Right lung (tissue), 5 donors: Measurements from ENCODE around the gene SPTLC3. TPM values are rescaled to one million over a fixed set of nuclear protein-coding genes. Genes with fewer than 3 reads are reported as not detected.

Source experiments
- DNase-seq, 2 donors: peaks; one replicate each; pipeline ENCODE4 v3.0.0-alpha.2; 2013
- polyA plus RNA-seq, 5 donors: library from polyadenylated mRNA; unstranded; fragments of 120-200 nt; gene quantifications; one replicate each; pipeline versions ENCODE4 v1.2.1 to v1.2.3, GENCODE V29; 2013; ENCODE audit warnings: inconsistent platforms in 1 of 5, low replicate concordance in 1 of 5; ENCODE audit not compliant: insufficient read length in 5 of 5, insufficient read depth in 1 of 5

SPTLC3 gene
- polyA plus RNA-seq, 5 donors: 6.5 to 13.5 (median 12.5) TPM

DNA sequence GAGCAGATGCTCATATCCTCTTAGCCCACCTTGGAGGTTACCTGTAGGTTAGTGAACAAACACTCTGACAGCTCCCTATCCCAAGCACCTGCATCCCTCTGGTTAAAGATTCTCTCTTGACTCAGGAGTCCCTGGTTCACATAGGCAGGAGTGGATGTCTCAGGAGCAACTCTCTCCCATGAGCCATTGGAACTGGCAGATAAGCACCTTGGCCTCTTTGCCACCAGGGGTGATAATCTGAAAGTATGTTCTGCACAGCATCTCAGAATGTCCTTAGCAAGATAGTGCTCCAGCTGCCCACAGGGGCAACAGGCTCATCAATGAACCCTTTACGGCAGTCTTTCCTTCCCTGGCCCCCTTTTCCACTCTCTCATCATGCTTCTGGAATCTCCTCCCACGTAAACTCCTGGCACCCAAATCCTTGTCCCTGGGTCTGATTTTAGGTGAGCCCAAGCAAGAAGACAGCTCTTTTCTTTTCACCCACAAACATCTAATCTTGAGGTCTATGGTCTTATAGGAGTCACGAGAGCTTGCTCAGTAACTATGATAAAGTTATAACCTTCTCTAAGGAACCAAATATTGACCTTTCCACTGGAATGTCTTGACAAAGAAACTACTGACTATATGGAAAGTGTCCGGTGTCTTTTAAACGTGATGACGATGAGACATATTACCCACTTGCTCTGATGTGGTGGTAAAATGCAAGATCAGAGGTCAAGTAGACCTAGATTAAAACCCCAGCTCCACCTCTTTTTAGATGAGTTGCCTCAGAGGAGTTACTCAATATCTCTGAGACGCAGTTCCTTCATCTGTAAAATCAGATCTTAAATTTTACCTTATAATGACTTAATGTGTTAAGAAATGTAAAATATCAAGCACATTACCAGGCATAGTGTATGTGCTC lies 172.5 kb downstream of the SPTLC3 start:
- no peak for DNase-seq

DNA sequence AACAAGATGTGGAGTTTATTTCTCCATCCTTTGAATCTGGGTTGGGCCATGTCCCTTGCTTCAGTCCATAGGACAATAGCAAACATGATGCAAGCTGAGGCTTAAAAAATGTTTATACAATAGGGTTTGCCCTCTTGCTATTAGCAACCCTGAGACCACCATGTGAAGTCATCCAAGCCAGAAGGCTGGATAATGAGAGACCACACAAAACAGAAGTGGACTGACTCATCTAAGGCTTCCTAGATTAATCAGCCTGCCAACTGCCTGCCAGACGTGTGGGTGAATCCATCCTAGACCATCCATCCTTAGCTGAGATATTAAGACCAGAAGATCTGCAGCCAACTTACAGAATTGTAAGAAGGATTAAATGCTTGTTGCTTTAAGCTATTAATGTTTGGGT lies 174.2 kb downstream of the SPTLC3 start:
- no peak for DNase-seq

DNA sequence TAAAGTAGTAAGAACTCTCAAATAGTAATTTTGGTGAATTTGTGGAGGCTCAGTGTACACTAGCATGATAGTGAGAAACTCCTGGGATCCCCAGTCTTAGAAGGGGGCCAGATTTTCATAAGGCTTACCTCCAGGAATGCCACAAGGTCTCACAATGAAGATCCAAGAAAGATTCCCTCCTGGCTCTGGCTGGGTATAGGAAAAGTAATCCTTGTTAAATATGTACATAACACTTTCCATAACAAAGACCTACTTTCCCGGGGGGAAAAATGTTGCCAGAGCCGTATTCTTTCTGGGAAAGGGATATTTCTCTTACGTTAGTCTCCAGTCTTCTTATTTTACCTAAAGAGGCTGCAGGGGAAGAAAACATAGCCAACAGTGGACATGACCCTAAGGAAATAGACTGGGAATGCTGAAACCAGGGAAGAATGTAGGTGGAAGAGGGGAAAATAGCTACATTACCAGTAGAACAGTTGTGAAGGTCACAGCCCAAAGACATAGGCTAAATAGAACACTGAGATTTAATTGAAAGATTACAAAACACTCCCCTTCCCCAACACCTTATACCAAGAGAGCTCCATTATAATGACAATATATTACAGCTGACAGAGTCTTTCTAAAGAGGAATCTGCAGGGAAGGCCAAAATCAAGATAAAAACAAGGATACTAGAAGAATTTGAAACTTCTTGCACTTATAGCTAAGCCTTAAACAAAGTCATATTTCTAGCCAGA lies 177.4 kb downstream of the SPTLC3 start:
- no peak for DNase-seq

DNA sequence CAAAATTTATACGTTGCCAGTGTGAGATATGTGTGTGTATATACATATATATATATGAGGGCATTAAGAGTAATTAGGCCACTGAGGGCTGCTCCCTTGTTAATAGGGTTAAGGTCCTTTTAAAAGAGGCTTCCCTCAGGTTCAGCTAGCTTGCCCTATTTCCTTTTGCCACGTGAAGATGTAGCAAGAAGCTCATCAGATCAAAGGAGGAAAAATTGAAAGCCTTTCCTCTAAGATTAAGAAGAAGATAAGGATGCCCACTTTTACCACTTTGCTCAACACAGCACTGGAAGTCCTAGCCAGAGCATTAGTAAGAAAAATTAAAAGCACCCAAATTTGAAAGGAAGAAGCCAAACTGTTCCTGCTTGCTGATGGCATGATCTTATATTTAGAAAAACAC lies 179.1 kb downstream of the SPTLC3 start:
- no peak for DNase-seq

DNA sequence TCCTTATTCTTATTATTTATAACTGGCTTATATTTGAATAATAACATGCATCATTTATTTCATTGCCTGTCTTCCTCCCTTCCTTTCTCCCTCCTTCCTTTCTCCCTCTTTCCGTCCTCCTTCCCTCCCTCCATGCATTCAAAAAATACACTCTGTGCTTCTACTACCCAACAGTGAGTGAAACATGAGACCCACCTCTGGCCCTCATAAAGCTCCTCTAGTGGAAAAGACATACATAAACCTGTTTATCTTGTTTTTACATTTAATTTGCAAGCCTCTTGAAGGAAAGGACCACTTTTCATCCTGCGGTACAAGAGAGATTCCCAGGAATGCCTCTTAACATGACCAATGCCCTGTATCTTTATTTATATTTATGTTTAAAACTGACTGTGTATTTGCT lies 190.5 kb downstream of the SPTLC3 start:
- DNase-seq: no peak

DNA sequence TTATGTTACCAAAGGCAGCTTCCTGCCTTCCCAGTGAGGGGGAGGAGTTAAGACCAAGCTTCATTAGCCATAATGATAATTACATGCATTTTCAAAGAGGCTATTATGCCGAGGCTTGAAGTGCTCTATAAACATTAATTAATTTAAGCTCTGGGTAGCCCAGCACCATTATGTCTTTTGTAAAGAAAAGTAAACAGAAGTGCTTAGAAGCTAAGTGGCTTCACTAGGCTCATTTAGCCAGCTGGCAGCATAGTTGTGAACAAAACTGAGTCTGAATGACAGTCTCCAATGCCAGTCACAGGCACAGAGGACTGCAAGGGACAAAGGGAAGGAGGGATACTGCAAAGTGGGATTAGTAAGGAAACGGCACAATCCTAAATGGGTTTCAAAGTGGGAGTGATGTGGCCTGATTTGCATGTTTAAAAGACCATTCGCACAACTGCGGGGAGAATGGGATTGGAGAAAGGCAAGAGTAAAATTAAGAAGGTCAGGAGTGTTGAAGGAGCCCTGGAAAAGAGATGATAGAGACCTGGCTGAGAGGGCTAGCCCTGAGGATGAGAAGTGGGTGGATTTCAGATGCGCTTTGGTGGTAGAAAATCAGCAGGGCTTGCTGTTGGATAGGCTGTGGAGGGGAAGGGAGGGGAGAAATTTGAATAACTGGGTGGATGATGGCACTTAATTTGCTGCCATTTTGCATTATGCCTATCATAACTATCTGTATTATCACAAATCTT lies 192.2 kb downstream of the SPTLC3 start:
- no peak for DNase-seq

DNA sequence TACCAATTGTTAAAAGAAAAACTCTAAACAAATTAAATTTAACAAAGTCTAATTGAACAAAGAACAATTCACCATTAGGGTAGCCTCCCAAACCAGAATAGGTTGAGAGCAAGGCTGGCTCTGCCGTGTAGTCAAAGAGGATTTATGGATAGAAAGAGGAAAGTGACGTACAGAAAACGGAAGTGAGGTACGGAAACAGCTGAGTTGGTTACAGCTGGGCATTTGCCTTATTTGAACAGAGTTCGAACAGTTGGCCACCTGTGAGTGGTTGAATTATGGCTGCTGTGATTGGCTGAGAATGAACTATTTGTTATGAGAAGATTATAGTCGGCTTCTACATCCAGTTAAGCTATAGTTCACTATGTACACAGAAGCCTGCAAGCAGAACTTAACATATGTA lies 193.8 kb downstream of the SPTLC3 start:
- no peak for DNase-seq

DNA sequence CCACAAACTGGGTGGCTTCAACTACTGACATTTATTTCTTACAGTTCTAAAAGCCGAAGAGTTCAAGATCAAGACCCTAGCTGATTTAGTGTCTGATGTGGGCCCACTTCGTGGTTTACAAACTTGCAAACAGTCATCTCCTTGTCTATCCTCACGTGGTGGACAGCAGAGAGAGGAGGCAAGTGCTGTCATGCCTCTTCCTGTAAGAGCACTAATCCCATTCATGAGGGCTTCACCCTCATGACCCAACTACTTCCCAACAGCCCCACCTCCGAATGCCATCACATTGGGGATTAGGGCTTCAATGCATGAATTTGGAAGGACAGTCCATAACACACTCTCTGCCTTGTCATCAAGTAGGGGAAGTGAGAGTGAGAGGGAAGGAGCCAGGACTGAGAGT lies 196.7 kb downstream of the SPTLC3 start:
- no peak for DNase-seq

DNA sequence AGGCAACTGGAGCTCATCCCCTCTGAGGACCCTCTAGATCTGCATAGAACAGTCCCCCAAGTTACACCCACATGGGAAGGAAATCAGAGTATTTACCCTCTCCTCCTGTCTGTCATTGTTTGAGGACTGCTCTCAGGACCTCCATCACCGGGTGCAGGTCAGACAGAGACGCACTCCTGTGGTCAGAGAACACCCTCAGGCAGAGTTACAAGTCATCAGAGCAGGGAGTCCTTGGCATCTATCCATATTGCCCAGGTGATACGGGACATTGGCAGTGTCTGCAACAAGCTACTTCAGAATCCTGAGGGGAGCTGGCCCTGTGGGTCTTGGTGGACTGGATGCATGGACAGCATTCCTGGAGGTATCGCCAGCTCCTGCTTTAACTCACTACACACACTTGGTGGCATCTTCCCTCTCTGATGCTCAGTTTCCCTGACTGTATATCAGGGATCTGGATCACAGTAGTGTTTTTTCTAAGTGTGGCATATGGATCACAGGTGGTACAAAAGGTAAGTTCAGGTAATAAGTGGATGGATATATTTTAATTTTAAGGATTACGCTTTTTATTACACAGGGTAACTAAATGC lies 197.2 kb downstream of the SPTLC3 start:
- no peak for DNase-seq

DNA sequence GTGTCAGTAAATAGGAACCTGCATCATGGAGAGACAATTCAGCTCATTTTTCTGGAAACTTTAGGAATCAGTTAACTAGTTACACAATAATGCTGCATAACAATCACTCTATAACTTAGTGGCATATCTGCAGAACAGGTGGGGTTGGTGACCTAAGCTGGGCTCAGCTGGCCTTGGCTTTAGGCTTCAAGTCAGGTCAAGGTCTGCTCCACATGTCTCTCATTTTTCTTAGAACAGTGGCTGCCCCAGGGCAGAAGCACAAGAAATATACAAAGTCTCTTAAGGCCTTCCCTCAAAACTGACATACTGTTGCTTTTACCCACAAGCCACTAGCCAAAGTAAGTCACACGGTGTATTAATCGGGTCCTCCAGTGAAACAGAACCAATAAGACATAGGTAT lies 198.2 kb downstream of the SPTLC3 start:
- no peak for DNase-seq

DNA sequence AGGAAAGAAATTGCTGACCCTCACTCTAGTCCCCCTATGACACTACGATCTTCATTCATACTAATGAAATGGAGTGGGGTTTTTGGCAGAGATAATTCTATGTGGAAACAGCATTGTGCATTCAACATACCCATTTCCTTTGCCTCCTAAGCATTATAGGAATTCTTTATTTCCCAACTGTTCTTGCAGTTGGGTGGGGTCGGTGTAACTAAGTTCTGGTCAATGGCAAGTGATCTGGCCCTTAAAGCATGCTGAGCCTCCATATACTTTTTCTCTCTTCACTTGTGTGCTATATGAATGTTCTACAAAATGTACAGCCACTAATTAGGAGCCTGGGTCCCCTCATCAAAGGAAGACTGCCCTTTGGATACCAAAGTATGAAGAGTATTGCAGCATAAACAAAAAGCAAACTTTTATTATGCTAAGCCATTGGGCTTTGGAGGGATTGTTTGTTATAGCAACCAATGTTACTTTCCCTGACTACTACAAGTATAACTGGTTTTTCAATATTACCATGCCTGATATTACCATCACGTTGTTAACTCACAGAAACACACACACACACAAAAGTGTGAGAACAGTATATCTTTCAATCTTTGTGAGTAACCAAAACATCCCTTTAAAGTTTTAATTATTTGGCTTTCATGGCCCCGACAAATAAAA lies 203.3 kb downstream of the SPTLC3 start:
- no peak for DNase-seq

DNA sequence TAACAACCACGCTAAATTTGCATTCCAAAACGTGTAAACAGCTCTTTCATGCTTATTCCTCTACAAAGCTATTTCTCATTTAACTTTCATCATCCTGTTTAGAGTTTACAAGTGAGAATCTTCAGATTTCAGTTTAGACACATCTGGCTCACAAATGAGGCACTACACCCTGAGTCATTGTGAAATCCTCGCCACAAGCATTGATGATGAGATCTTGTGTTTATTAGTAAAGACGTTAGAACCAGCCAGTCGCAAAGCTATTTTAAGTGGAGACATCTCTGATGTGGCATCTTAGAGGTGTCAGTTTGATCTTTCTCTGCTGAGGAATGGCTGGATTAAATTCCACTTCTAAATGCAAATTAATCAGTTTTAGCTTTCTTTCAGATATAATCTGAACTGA lies 204.0 kb downstream of the SPTLC3 start:
- no peak for DNase-seq

DNA sequence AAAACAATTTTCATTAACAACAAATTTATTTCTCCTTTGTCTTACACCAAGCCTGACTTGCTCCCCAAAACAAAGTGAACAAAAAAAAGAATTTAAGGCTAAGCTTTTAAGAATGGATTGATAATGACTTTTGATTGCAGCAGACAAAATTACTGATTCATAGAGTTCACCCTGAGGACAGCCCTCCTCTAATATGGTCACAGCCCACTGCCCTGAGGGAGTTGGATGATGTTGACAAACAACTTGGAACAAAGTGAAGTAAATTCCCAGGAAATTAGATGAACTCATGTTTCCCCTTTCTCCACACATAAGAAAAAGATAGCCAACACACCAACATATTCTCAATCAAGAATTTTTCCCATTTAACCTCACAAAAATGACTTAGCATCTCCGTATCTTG lies 204.6 kb downstream of the SPTLC3 start:
- no peak for DNase-seq

DNA sequence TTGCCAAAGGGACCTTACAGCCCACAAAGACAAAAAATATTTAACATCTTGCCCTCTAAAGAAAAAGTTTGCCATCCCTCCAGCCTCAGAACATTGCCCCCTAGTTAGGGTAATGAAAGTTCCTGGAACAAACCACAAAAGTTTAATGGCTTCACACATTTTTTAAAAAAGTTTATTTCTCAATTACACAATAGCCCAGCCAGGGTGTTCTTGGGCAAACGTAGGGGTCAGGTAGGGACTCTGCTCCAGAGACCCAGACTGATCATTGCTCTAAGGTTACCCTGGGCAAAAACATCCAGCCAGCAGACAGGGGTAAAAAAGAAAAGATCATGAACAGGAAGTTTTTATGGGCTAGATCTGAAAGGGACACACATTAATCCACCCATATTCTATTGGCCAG lies 207.8 kb downstream of the SPTLC3 start:
- no peak for DNase-seq

Other genes with a start within 250 kb of the SPTLC3 start
- 10 to 100 TPM in 4 of 5 donors, 1 to 10 TPM in 1; 7.3 to 23.3 (median 12.5) TPM for gene ISM1, start 212.3 kb downstream of the SPTLC3 start, polyA plus RNA-seq